Fibroblast of lung (primary cell): ENCODE data around the gene BMPR1B.

ENCODE experiments used
- EZH2 ChIP-seq: IDR thresholded peaks from 2 replicates; pipeline ENCODE4 v1.5.1; 2012; ENCODE audit warnings: low read length, control low read depth, mild to moderate bottlenecking; ENCODE audit errors: missing control alignments
- TF ChIP-seq, protein P1 (sequence below), 2 donors: IDR thresholded peaks in 1 of 2; conservative IDR thresholded peaks in 1 of 2; 1 replicate in 1 of 2; 2 replicates in 1 of 2; pipeline ENCODE4 v1.5.1; 2011 to 2012; ENCODE audit warnings: low read length in 2 of 2, control low read depth in 1 of 2, inconsistent platforms in 1 of 2, low read depth in 1 of 2, mild to moderate bottlenecking in 1 of 2

DNA sequence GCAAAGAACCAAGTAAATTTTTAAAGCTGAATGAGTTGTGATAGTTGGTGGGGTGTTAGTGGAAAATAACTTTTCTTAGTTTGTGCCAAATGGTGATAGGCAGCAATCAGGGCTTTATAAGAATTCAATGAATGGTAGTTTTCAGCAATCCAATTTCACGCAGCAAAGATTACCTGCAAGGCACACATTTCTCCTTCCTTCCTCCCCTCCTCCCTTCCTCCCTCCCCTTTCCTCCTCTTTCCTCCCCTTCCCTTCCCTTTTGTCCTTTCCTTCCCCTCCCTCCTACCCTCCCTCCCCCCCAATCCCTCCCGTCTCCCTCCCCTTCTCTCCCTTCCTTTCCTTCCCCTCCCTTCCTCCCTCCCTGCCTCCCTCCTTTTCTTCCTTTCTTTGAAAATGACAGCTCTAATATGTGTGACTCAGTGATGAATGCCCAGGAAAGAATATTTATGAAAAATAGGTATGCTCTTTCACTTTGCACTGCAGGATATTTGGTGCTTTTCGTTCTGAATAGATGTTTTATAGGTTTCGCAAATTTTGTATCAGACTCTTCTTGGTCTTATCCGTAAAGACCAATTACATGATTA is 168.1 kb downstream of the BMPR1B start:
- TF ChIP-seq, protein P1, sequence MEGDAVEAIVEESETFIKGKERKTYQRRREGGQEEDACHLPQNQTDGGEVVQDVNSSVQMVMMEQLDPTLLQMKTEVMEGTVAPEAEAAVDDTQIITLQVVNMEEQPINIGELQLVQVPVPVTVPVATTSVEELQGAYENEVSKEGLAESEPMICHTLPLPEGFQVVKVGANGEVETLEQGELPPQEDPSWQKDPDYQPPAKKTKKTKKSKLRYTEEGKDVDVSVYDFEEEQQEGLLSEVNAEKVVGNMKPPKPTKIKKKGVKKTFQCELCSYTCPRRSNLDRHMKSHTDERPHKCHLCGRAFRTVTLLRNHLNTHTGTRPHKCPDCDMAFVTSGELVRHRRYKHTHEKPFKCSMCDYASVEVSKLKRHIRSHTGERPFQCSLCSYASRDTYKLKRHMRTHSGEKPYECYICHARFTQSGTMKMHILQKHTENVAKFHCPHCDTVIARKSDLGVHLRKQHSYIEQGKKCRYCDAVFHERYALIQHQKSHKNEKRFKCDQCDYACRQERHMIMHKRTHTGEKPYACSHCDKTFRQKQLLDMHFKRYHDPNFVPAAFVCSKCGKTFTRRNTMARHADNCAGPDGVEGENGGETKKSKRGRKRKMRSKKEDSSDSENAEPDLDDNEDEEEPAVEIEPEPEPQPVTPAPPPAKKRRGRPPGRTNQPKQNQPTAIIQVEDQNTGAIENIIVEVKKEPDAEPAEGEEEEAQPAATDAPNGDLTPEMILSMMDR (conservative IDR thresholded peaks at IDR 0.05 in 1 of 2, IDR thresholded peaks at IDR 0.05 in 1 of 2; ENCODE audit: low read depth in 1 of 2, low read length in 2 of 2), result no peak
- no peak for TF ChIP-seq EZH2
